HS-27A (cell line): ENCODE results near the gene CFAP43.

ENCODE experiments used
- DNase-seq: peaks from one replicate; pipeline ENCODE4 v3.0.0-alpha.2; 2012; ENCODE audit warnings: low read depth, missing footprints

CFAP43 gene

DNA sequence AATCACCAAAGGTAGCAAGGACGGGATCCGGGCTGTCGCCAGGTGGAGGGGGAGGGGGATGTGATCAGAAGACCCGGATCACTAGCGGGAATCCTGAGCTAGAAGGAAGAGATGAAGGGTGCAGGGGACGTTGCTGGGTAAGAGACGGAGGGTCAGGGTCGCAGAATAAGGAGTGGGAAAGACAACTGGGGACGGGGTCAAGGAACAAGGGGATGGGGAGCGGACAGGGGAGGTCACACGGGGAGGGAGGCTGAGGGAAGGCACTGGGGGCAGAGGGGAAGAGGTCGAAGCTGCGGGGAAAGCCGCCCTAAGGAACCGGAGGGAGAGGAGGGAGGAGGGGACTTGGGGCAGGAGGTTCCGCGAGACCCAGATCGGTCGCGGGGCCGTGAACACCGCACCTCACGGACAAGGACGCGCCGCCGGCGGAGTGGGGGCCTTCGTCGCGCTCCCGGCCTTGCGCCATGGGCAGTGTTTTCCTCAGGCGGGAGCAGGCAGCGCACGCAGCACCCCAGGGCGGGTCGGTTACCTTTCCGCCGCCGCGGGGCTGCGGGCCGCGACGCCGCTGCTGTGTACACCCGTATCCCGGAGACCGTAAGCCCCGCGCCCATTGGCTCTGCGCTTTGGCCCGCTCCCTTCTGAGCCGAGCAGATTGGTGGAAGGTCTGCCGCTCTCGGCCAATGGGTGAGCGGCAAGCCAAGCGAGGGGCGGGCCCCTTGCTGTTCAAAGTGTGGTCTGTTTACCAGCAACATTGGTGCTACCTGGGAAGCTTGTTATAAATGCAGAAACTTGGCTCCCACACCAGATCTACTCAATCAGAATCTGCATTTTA, at the start of gene CFAP43:
TSS of gene CFAP43 (minus strand) at position 581 of the 829 bp plus-strand sequence. CDS start at position 463, 118 bp downstream.
- DNase-seq: peak; percentile 59

DNA sequence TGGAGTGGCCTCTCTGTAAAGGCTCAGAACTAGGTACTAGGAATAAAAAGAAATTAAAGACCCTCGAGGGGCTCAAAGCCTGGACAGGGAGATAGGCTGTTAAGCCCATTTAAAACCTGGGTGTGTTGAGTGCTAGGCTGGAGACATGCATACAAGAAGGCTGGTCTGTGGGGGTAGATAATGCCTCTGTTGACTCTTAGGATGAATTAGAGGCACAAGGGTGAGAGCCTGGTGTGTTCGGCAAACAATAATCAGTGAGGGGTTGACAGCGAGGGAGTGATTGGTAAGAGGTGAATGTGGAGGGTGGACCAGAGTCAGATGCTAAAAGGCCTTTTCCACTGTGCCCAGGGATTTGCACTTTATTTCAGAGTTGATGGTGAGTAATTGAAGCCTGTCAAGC, 49.5 kb upstream of the CFAP43 start:
- no peak for DNase-seq

DNA sequence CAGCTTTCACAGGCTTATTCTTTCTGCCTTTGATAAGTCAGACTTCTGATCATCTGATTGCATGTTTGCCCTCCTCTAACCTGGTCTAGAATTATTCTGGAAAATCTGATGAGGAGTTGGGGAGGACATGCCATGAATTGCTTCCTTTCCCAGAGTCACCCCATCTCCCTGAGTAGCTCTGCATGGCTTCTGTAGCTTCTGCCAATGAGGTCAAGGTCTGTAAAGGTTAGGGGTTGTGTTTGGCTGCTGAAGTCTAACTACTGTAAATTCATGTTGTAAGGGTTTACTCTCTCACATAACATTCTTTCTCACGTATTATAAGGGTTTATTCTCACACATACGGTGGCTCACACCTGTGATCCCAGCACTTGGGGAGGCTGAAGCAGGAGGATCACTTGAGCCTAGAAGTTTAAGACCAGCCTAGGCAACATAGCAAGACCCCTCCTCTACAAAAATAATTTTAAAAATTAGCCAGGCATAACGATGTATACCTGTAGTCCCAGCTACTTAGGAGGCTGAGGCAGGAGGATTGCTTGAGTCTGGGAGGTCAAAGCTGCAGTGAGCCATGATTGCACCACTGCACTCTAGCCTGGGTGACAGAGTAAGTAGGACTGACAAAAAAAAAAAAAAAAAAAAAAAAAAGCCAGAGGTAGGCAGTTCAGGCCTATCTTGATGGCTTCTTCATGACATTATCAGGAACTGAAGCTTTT, 47.5 kb upstream of the CFAP43 start:
- no peak for DNase-seq

GRCh38 chr10:104277785-104278184, 45.6 kb upstream of the CFAP43 start:
- no peak for DNase-seq

- DNase-seq: no peak
Observed at GRCh38 chr10:104276192-104276591, 44.0 kb upstream of the CFAP43 start.

DNA sequence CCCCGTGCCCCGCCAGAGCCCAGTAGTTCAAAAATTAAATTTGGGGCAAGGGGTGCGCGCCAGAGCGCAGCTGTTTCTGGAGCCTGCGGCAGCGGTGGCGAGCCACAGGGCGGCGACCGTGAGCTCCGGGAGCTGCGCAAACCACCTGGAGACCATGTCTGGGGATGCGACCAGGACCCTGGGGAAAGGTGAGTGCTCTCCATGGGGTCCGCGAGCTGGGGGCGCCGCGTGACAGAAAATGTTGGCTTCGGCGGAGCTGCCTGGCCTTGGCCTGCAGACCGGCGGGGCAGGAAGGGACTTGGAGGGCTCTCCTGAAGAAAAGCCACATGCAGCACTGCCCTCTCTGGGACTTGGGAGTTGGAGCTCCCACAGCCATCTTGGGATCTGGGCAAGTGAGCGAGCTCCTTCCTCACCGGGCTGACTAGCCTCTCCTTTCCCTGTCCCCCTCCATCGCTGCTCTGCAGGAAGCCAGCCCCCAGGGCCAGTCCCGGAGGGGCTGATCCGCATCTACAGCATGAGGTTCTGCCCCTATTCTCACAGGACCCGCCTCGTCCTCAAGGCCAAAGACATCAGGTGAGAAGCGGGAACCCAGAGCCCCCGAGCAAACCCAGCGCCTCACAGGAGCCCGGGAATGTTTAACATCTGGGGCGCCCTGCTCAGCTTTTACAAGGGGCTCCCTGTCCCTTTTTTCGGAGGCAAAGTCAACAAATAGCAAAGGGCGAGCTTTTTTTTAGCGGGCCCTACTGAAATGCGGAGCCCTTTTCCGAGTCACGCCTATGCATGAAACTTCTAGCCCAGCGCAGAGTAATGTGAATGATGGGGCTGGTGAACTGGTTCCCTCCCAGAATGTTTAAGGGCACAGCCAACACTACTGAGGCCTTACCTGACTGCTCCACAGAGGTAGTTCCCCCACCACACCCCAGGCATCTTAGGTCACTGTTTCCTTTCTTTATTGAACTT, 42.9 kb upstream of the CFAP43 start:
- no peak for DNase-seq

DNA sequence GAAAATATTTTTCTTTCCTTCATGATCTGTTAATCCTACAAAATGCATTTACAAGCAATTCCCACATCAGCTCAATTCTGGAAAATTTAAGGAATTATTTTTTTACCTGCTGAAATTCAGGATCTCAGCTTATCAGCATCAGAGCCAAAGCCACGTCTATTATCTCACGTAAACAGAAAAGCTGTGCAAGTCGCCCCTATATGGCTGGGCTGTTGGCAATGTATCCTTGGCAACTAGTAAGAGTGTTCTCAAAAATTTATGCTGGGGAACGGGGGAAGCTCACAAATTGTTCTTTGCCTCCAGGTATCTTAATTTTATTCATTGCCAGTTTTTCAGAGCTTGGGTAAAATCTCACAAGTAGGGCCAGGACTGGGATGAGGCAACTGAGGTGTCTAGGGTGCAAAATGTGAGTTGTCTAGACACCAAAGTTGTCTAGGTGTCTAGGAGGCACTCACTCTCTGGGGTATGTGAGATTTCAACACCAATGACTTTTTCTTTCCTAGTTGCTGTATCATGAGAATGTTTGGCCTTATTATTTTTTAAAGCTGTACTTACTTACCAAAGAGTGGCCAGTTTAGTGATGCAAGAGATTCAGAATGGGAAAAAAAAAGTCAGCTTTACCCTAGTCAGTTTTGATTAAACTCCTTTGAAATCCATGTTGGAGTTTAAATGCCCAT, 41.9 kb upstream of the CFAP43 start:
- no peak for DNase-seq

DNA sequence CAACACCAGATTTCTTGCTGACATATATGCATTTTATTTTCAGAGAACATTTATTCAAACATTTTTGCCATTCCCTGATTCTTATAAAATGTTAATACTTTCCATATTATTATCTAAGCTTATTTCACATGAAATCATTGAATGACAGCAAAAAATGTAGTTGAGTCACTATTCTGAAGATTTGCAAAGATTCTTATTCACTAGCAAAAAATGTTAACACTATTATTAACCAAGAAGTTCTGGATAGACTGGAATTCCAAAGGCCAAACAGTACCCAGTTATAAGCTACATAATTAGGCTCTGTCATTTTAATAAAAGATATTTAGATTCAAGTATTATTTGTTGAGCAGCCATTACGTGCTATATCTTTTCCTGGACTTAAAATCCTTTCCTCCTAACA, 41.1 kb upstream of the CFAP43 start:
- no peak for DNase-seq

- peak; percentile 23 for DNase-seq
Observed at GRCh38 chr10:104268713-104269645, 36.8 kb upstream of the CFAP43 start, which contains the start of gene GSTO2. TSS of gene GSTO2 (plus strand) at chr10:104269184. CDS start at chr10:104274916, 5,732 bp downstream.

DNA sequence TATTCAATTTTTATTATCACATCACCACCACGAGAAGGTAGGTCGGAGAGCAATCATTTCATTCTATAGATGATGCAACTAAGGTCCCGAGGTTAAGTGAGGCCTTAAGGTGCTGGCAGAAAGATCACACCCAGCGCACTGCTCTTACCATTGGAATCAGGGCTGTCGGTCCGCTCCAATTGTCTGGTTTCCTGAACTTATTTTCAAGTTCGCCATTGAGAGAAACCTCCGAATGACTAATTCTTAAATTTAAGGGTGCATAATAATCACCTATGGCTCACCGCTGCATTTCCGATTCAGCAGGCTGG, 36.2 kb upstream of the CFAP43 start:
- DNase-seq: no peak

GRCh38 chr10:104267721-104268404, 35.7 kb upstream of the CFAP43 start:
- DNase-seq: no peak

DNA sequence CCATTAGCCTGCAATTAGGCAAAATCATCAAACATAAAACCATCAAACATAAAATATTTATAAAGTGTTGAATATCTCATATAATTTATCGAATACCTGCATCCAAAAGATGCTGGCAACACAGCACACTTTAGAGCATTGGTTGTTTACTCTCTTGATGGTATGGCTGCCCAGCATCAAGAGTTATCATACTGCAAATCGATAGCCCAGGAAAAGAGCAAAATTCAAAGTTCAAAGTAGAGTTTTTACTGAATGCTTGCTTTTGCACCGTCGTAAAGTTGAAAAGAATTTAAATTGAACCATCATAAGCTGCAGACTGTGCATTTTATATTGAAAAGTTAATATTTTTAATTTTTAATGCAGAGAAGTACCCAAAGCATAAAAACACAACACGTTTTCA, 32.6 kb upstream of the CFAP43 start:
- DNase-seq: no peak

DNA sequence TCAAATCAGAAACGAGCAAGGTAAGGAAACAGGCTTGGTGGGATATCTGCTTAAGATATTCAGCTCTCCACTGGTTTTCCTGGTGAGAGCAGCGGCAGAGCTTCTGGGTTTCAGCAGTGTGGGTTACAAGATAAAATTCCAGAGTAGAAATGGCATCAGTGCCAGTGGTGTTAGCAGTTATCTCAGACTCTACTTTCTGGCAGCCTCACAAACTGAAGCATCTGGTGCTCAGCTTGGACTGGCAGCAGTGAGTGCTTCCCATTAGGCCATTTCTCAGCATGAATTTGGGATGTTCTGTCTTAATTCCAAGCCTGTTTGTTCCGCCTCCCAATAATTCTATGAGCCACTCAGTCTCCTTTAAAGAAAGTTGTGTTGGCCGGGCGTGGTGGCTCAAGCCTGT, 29.9 kb upstream of the CFAP43 start:
- no peak for DNase-seq

DNA sequence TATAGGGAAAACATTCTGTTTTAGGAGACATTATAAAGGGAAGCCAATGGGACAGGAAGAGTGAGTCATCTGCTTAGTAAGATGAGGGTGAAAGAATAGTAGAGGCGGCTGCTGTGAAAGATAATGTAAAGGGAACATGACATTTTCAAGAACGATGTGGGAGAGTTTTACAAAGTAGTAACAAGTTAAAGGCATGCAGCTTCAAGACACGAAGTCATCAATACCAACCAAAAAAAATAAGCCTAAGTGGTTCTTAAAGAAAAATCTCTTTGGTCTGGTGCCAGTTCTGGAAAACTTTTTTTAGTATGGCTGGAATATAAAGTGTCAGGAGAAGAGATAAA, 28.6 kb upstream of the CFAP43 start:
- no peak for DNase-seq

GRCh38 chr10:104259999-104260774, 28.0 kb upstream of the CFAP43 start:
- no peak for DNase-seq

- DNase-seq: no peak
Observed at GRCh38 chr10:104259456-104259855, 27.3 kb upstream of the CFAP43 start.

- no peak for DNase-seq
Observed at GRCh38 chr10:104258209-104258608, 26.0 kb upstream of the CFAP43 start.

DNA sequence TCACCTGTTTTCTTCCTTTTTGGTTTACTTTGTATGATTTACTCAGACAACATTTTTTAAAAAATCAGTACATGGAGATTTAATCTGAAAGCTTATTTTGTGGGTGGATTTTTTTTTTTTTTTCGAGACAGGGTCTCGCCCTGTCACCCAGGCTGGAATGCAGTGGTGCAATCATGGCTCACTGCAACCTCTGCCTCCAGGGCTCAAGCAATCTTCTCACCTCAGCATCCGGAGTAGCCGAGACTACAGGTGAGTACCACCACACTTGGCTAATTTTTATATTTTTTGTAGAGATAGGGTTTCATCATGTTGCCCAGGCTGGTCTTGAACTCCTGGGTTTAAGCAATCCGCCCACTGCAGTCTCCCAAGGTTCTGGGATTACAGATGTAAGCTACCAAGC, 25.1 kb upstream of the CFAP43 start:
- no peak for DNase-seq

DNA sequence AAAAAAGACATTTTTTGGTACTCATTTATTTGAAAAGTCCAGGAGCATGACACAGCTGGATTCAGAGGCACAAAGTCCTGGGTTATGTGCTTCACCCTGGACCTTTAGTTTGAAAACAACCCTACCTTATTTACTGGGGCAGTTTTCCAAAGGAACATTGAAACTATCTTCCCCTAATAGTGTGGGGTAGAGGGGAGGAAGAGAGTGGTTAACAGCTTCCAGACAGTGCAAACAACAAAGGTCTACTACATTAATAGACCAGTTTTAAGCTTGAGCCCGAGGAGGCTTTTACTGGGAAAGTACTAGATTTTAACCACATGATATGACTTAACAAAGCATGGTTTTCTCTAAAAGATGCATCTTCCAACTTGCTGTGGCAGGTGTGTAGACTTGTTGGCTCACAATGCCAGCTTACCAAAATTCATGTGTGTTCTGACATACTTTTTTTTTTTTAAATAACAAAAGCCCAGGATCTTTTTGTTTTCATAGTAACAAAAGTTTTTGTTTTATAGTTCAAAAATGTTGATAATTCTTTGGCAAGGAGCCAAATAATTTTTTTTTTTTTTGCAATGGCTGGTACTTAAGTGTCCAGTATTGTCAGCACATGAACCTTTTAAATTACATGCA, 24.3 kb upstream of the CFAP43 start:
- no peak for DNase-seq
